ENCODE measurements around the gene MID1.

The MID1 gene

GRCh38 chrX:10566716-10567097 is 53.7 kb downstream of the MID1 start:
- intact Hi-C loops (cut with DNase I; ENCODE audit: low total_unique reads): no loop called here
- Histone ChIP-seq H3K27me3 (no peaks in the 10 kb centered on the region), H3K9me3 (peaks cover 0 to 3% (median 0%) of the 10 kb centered on the region in 3 donors), H3K27ac (no peak overlapping the region), H3K4me1 (no peaks in the 10 kb centered on the region), H3K36me3 (no peaks in the 10 kb centered on the region), H3K4me3 (no peak overlapping the region)
- no peak for DNase-seq
- no peak for TF ChIP-seq CTCF (IDR thresholded peaks at IDR 0.05)

GRCh38 chrX:10564484-10564883 is 55.9 kb downstream of the MID1 start:
- TF ChIP-seq CTCF (IDR thresholded peaks at IDR 0.05): no peak
- Histone ChIP-seq H3K27ac (no peak overlapping the region), H3K27me3 (no peaks in the 10 kb centered on the region), H3K36me3 (no peaks in the 10 kb centered on the region), H3K4me1 (no peaks in the 10 kb centered on the region), H3K9me3 (peaks cover 0 to 5% (median 0%) of the 10 kb centered on the region in 3 donors), H3K4me3 (no peak overlapping the region)
- intact Hi-C loops (cut with DNase I; ENCODE audit: low total_unique reads): no loop called here
- no peak for DNase-seq

- Histone ChIP-seq H3K27me3 (no peaks in the 10 kb centered on the region), H3K4me3 (no peak overlapping the region), H3K4me1 (no peaks in the 10 kb centered on the region), H3K36me3 (no peaks in the 10 kb centered on the region), H3K27ac (no peak overlapping the region), H3K9me3 (peaks cover 0 to 5% (median 0%) of the 10 kb centered on the region in 3 donors)
- DNase-seq: no peak
- intact Hi-C loops (cut with DNase I; ENCODE audit: low total_unique reads): no loop called here
- TF ChIP-seq CTCF (IDR thresholded peaks at IDR 0.05): no peak
Observed at GRCh38 chrX:10557166-10557565, 63.2 kb downstream of the MID1 start.

- no peak for DNase-seq
- no peak overlapping the region for H3K4me3 ChIP-seq
- H3K36me3 ChIP-seq: no peaks in the 10 kb centered on the region
- H3K27ac ChIP-seq: no peak overlapping the region
- no peak for TF ChIP-seq CTCF (IDR thresholded peaks at IDR 0.05)
- no peaks in the 10 kb centered on the region for H3K4me1 ChIP-seq
- intact Hi-C loops (cut with DNase I; ENCODE audit: low total_unique reads): no loop called here
- H3K9me3 ChIP-seq: no peaks in the 10 kb centered on the region
- no peaks in the 10 kb centered on the region for H3K27me3 ChIP-seq
Observed at GRCh38 chrX:10556405-10556804, 64.0 kb downstream of the MID1 start.

GRCh38 chrX:10555846-10556245 is 64.5 kb downstream of the MID1 start:
- Histone ChIP-seq H3K27ac (no peak overlapping the region), H3K27me3 (no peaks in the 10 kb centered on the region), H3K9me3 (no peaks in the 10 kb centered on the region), H3K36me3 (no peaks in the 10 kb centered on the region), H3K4me3 (no peak overlapping the region), H3K4me1 (no peaks in the 10 kb centered on the region)
- intact Hi-C loops (cut with DNase I; ENCODE audit: low total_unique reads): no loop called here
- TF ChIP-seq CTCF (IDR thresholded peaks at IDR 0.05): no peak
- DNase-seq: no peak

- no peak for DNase-seq
- no peaks in the 10 kb centered on the region for H3K36me3 ChIP-seq
- no peak overlapping the region for H3K27ac ChIP-seq
- H3K27me3 ChIP-seq: no peaks in the 10 kb centered on the region
- TF ChIP-seq CTCF (IDR thresholded peaks at IDR 0.05): no peak
- no peaks in the 10 kb centered on the region for H3K9me3 ChIP-seq
- no peaks in the 10 kb centered on the region for H3K4me1 ChIP-seq
- intact Hi-C loops (cut with DNase I; ENCODE audit: low total_unique reads): no loop called here
- no peak overlapping the region for H3K4me3 ChIP-seq
Observed at GRCh38 chrX:10554612-10555270, 65.6 kb downstream of the MID1 start.
